Measurements from ENCODE around the gene LTBP4. TPM values are rescaled to one million over a fixed set of nuclear protein-coding genes. Genes with fewer than 3 reads are reported as not detected.
"Not testable (repeated sequence)": the region's sequence is repeated elsewhere in the genome, so short reads cannot be mapped to it uniquely, and the experiment has no call there.

Gene LTBP4
- total and polyA plus RNA-seq, 2 donors (not counting 3 experiments of a cell fraction or from before 2014, with no cell fraction given) = 25.9 to 38.0 TPM

GRCh38 chr19:40591724-40592123, 9.4 kb upstream of the LTBP4 start:
- intact Hi-C loops (cut with micrococcal nuclease); H3K36me3 ChIP-seq (ENCODE audit: control insufficient read depth in 2 of 2, extremely low read depth in 1 of 2, insufficient read depth in 2 of 2, low read length in 2 of 2); H2AFZ ChIP-seq (ENCODE audit: low read depth, low read length); H4K20me1 ChIP-seq (replicated peaks; ENCODE audit: control insufficient read depth, extremely low read depth, insufficient read depth, low read length); dilution Hi-C loops (cut with MboI; ENCODE audit: extremely low pct_ligation_motif_present, low sequenced_read_pairs); FAIRE-seq; H3K9me1 ChIP-seq (replicated peaks; ENCODE audit: control insufficient read depth, extremely low read depth, insufficient read depth, low read length); H3K9me3 ChIP-seq (replicated peaks; ENCODE audit: control insufficient read depth, insufficient read depth, low read length); H3K4me1 ChIP-seq (ENCODE audit: control insufficient read depth, extremely low read depth, insufficient read depth, low read length); H3K27me3 ChIP-seq (ENCODE audit: control insufficient read depth in 2 of 2, insufficient read depth in 2 of 2, low read length in 2 of 2); BruUV-seq (replicated peaks); H3K4me2 ChIP-seq (ENCODE audit: insufficient read depth, low read length); DNase-seq (ENCODE audit: low read depth, low spot score); H3K27ac ChIP-seq (ENCODE audit: insufficient read depth, low read depth, low read length); POLR2A ChIA-PET; H3K9ac ChIP-seq (replicated peaks; ENCODE audit: extremely low read depth, insufficient read depth, low read length); H3K4me3 ChIP-seq (replicated peaks in 1 of 3; ENCODE audit: insufficient read depth in 1 of 3, low read depth in 1 of 3, low read length in 3 of 3); H3K79me2 ChIP-seq (ENCODE audit: control insufficient read depth, insufficient read depth, low read length): not testable (repeated sequence)
- CTCF ChIA-PET = interaction anchor here (1.1 kb wide), 1 partner anchor 11 kb away, joined by 3 read pairs; no protein-coding TSS in a partner anchor

GRCh38 chr19:40592170-40592569, 9.0 kb upstream of the LTBP4 start:
- H3K27ac ChIP-seq (ENCODE audit: insufficient read depth, low read depth, low read length) = no peak overlapping the region
- no peaks in the 10 kb centered on the region for H3K36me3 ChIP-seq (ENCODE audit: control insufficient read depth in 2 of 2, extremely low read depth in 1 of 2, insufficient read depth in 2 of 2, low read length in 2 of 2)
- intact Hi-C loops (cut with micrococcal nuclease) (no loop called here), dilution Hi-C loops (cut with MboI; ENCODE audit: extremely low pct_ligation_motif_present, low sequenced_read_pairs) (no loop called here)
- H3K9ac ChIP-seq (replicated peaks; ENCODE audit: extremely low read depth, insufficient read depth, low read length) = no peak overlapping the region
- H3K9me1 ChIP-seq (replicated peaks; ENCODE audit: control insufficient read depth, extremely low read depth, insufficient read depth, low read length) = no peaks in the 10 kb centered on the region
- H3K9me3 ChIP-seq (replicated peaks; ENCODE audit: control insufficient read depth, insufficient read depth, low read length) = no peaks in the 10 kb centered on the region
- no peak overlapping the region for H3K4me2 ChIP-seq (ENCODE audit: insufficient read depth, low read length)
- BruUV-seq (replicated peaks) = no TSS peak
- FAIRE-seq = peak; percentile 74
- H3K4me1 ChIP-seq (ENCODE audit: control insufficient read depth, extremely low read depth, insufficient read depth, low read length) = peaks cover 12% of the 10 kb centered on the region
- POLR2A ChIA-PET = no interaction called here
- no peaks in the 10 kb centered on the region for H3K79me2 ChIP-seq (ENCODE audit: control insufficient read depth, insufficient read depth, low read length)
- TF ChIP-seq POLR2A (IDR thresholded peaks at IDR 0.05; ENCODE audit: low read depth, low read length) = no peak
- peak; percentile 39 for TF ChIP-seq MAX (IDR thresholded peaks at IDR 0.05; ENCODE audit: insufficient read depth, insufficient read length)
- no peak for TF ChIP-seq FOS (IDR thresholded peaks at IDR 0.05; ENCODE audit: borderline replicate concordance, insufficient read depth, low read length)
- TF ChIP-seq GATA2 (IDR thresholded peaks at IDR 0.05; ENCODE audit: insufficient read depth, insufficient read length, low read depth, low read length) = no peak
- no peak for TF ChIP-seq JUN (IDR thresholded peaks at IDR 0.05; ENCODE audit: borderline replicate concordance, insufficient read depth, insufficient read length, low read depth)
- no peak for TF ChIP-seq POLR2AphosphoS5 (IDR thresholded peaks at IDR 0.05; ENCODE audit: insufficient read depth, low read depth, low read length)
- TF ChIP-seq CTCF (IDR thresholded peaks at IDR 0.05; ENCODE audit: extremely low read depth in 1 of 2, insufficient read depth in 1 of 2, low read depth in 1 of 2, low read length in 2 of 2) = no peak
- no peak for TF ChIP-seq EZH2 (IDR thresholded peaks at IDR 0.05; ENCODE audit: borderline replicate concordance, low read depth, low read length, severe bottlenecking)
- no peak for TF ChIP-seq MYC (IDR thresholded peaks at IDR 0.05; ENCODE audit: low read depth, low read length)
- H3K4me3 ChIP-seq (replicated peaks in 1 of 3; ENCODE audit: insufficient read depth in 1 of 3, low read depth in 1 of 3, low read length in 3 of 3) = no peak overlapping the region
- H2AFZ ChIP-seq (ENCODE audit: low read depth, low read length) = no peak overlapping the region
- H4K20me1 ChIP-seq (replicated peaks; ENCODE audit: control insufficient read depth, extremely low read depth, insufficient read depth, low read length) = no peaks in the 10 kb centered on the region
- peak; percentile 60 for DNase-seq (ENCODE audit: low read depth, low spot score)
- H3K27me3 ChIP-seq (ENCODE audit: control insufficient read depth in 2 of 2, insufficient read depth in 2 of 2, low read length in 2 of 2) = no peaks in the 10 kb centered on the region
- CTCF ChIA-PET = interaction anchor here (1.1 kb wide), 1 partner anchor 10 kb away, joined by 3 read pairs; no protein-coding TSS in a partner anchor

Measured in endothelial cell of umbilical vein (primary cell).